K562 (cell line): ENCODE measurements around the gene VPS50. TPM values are rescaled to one million over a fixed set of nuclear protein-coding genes. Genes with fewer than 3 reads are reported as not detected.
A peak's percentile ranks its signal among the peaks of the same experiment; 100 is the strongest.

Experiments used
- ATAC-seq: fragments of 200-7000 bp; cut with Tn5 transposase; 3 replicates; pipeline ENCODE4 v1.9.1; 2020; ENCODE audit warnings: moderate library complexity
- BruUV-seq: library from RNA; stranded (reverse); fragments of 400-500 nt; replicated peaks from 2 replicates; lab custom pipeline; 2021; lab: Mats Ljungman, UMichigan
- CTCF ChIA-PET: fragments of 300-600 bp; formaldehyde crosslinking; extraction: SDS; loops from one replicate; lab custom pipeline; 2021; ENCODE audit warnings: low intra/inter-chr PET ratio; lab: Yijun Ruan, JAX
- POLR2A ChIA-PET: fragments of 300-600, 350-650 bp; sonication (Branson Sonifier 250); formaldehyde crosslinking; extraction: SDS; loops from one replicate; lab custom pipeline; 2021; ENCODE audit warnings: antibody characterized with exemption, inconsistent platforms; lab: Yijun Ruan, JAX
- DNase-seq, 4 experiments: peaks; one replicate each; pipeline versions ENCODE4 v3.0.0 to v3.0.0-alpha.2; 2011 to 2018; ENCODE audit warnings: low spot score in 3 of 4, mixed read lengths in 3 of 4; ENCODE audit errors: extremely low read depth in 1 of 4
- FAIRE-seq: peaks from 2 replicates; lab custom pipeline; 2011; peaks lifted over from hg19 to GRCh38; lab: Jason Lieb, UNC
- H2AFZ ChIP-seq: 2 replicates; pipeline ENCODE4 v1.6.0; 2011; ENCODE audit warnings: low read depth, low read length, control low read depth, inconsistent platforms
- H3K27ac ChIP-seq: fragments of 200-600 bp; 3 replicates; pipeline ENCODE4 v1.8.0; 2011; ENCODE audit warnings: low read depth, mild to moderate bottlenecking, control low read depth, inconsistent platforms, low read length, moderate library complexity, mixed read lengths; ENCODE audit errors: extremely low read depth
- H3K27me3 ChIP-seq, 2 experiments: fragments of 300-600 bp in 1 of 2; 2 replicates in 1 of 2; 3 replicates in 1 of 2; pipeline versions ENCODE4 v1.6.0 to v1.8.0; 2011; ENCODE audit warnings: inconsistent platforms in 2 of 2, low read length in 2 of 2, mild to moderate bottlenecking in 1 of 2, mixed read lengths in 1 of 2, moderate library complexity in 1 of 2; ENCODE audit not compliant: control insufficient read depth in 2 of 2, insufficient read depth in 2 of 2
- H3K36me3 ChIP-seq: fragments of 300-600 bp; 3 replicates; pipeline ENCODE4 v1.8.0; 2011; ENCODE audit warnings: mild to moderate bottlenecking, low read length, inconsistent platforms; ENCODE audit not compliant: control insufficient read depth, insufficient read depth
- H3K4me1 ChIP-seq, 2 experiments: fragments of 200-600 bp in 1 of 2; replicated peaks in 1 of 2; 2 replicates in 1 of 2; 3 replicates in 1 of 2; pipeline versions ENCODE4 v1.5.1 to v1.8.0; 2011; ENCODE audit warnings: inconsistent platforms in 2 of 2, low read length in 2 of 2, mild to moderate bottlenecking in 1 of 2, mixed read lengths in 1 of 2, moderate library complexity in 1 of 2; ENCODE audit not compliant: control insufficient read depth in 2 of 2, insufficient read depth in 2 of 2
- H3K4me2 ChIP-seq: 2 replicates; pipeline ENCODE4 v1.6.1; 2011; ENCODE audit warnings: low read length, control low read depth, inconsistent platforms, mixed read lengths; ENCODE audit not compliant: insufficient read depth
- H3K4me3 ChIP-seq: fragments of 200-600 bp; sonication (generic), shearing (Covaris generic); 2 replicates; pipeline ENCODE4 v1.5.1; 2016; ENCODE audit warnings: control low read depth, inconsistent platforms
- H3K79me2 ChIP-seq: fragments of 200-600 bp; 3 replicates; pipeline ENCODE4 v1.8.0; 2011; ENCODE audit warnings: low read length, inconsistent platforms; ENCODE audit not compliant: control insufficient read depth, insufficient read depth
- H3K9ac ChIP-seq, 2 experiments: 2 replicates each; pipeline versions ENCODE4 v1.6.0 to v1.6.1; 2011; ENCODE audit warnings: low read depth in 2 of 2, low read length in 2 of 2, control low read depth in 1 of 2, inconsistent platforms in 1 of 2, mild to moderate bottlenecking in 1 of 2, mixed read lengths in 1 of 2; ENCODE audit not compliant: insufficient read depth in 1 of 2
- H3K9me1 ChIP-seq: one replicate; pipeline ENCODE4 v1.6.0; 2011; ENCODE audit warnings: inconsistent platforms, mild to moderate bottlenecking, low read length, moderate library complexity; ENCODE audit not compliant: control insufficient read depth, insufficient read depth
- H3K9me3 ChIP-seq: replicated peaks from 2 replicates; pipeline ENCODE4 v1.5.1; 2011; ENCODE audit warnings: low read depth, low read length, inconsistent platforms; ENCODE audit not compliant: control insufficient read depth, insufficient read depth
- H4K20me1 ChIP-seq: replicated peaks from 2 replicates; pipeline ENCODE4 v1.6.1; 2011; ENCODE audit warnings: low read length, inconsistent platforms, mixed read lengths; ENCODE audit not compliant: control insufficient read depth, insufficient read depth
- CBX3 ChIP-seq, 2 experiments: IDR thresholded peaks; 1 replicate in 1 of 2; 2 replicates in 1 of 2; pipeline ENCODE4 v1.6.1; 2012; ENCODE audit warnings: inconsistent platforms in 2 of 2, low read length in 2 of 2, borderline replicate concordance in 1 of 2, control low read depth in 1 of 2
- CXXC5 ChIP-seq: fragments of 250-450 bp; sonication (Bioruptor Pico); IDR thresholded peaks from 2 replicates; pipeline ENCODE4 v1.8.0; 2022; ENCODE audit warnings: inconsistent platforms, mild to moderate bottlenecking, moderate library complexity
- ETV1 ChIP-seq: fragments of 450-650 bp; conservative IDR thresholded peaks from 2 replicates; pipeline ENCODE4 v1.6.1; 2016; ENCODE audit warnings: missing genetic modification characterization, control low read depth, low read depth, missing compliant biosample characterization
- FOXJ2 ChIP-seq: fragments of 200-800 bp; sonication (Bioruptor generic); IDR thresholded peaks from 2 replicates; pipeline ENCODE4 v1.6.1; 2016; ENCODE audit warnings: missing genetic modification characterization, missing compliant biosample characterization
- L3MBTL2 ChIP-seq: fragments of 450-650 bp; IDR thresholded peaks from 2 replicates; pipeline ENCODE4 v1.6.1; 2016; ENCODE audit warnings: mild to moderate bottlenecking, moderate library complexity
- MAFF ChIP-seq: IDR thresholded peaks from 2 replicates; pipeline ENCODE4 v1.6.1; 2012; ENCODE audit warnings: low read length, improper control_type of control experiment
- NRF1 ChIP-seq, 2 experiments: fragments of 450-650 bp; IDR thresholded peaks in 1 of 2; conservative IDR thresholded peaks in 1 of 2; 2 replicates each; pipeline ENCODE4 v1.6.1; 2014; ENCODE audit warnings: mild to moderate bottlenecking in 2 of 2
- POLR2H ChIP-seq: IDR thresholded peaks from 2 replicates; pipeline ENCODE4 v1.6.1; 2016; ENCODE audit warnings: missing genetic modification characterization, low read depth, mild to moderate bottlenecking, control low read depth, missing compliant biosample characterization, moderate library complexity
- SMARCE1 ChIP-seq: fragments of 450-650 bp; IDR thresholded peaks from 2 replicates; pipeline ENCODE4 v1.7.1; 2016; ENCODE audit warnings: mild to moderate bottlenecking
- TFAM ChIP-seq: fragments of 250-450 bp; sonication (Bioruptor Pico); conservative IDR thresholded peaks from 2 replicates; pipeline ENCODE4 v1.5.0; 2021; ENCODE audit warnings: mild to moderate bottlenecking, moderate library complexity
- U2AF1 ChIP-seq: fragments of 200-400 bp; formaldehyde crosslinking; optimal IDR thresholded peaks from 2 replicates; pipeline ENCODE3; 2017; ENCODE audit warnings: mild to moderate bottlenecking, low read depth, low read length, moderate library complexity
- ZKSCAN8 ChIP-seq: fragments of 200-800 bp; sonication (Bioruptor generic); IDR thresholded peaks from 2 replicates; pipeline ENCODE4 v1.6.1; 2016; ENCODE audit warnings: missing genetic modification characterization, missing compliant biosample characterization
- ZNF134 ChIP-seq: fragments of 250-450 bp; sonication (Bioruptor Pico); conservative IDR thresholded peaks from 2 replicates; pipeline ENCODE4 v1.4.0; 2020
- ZNF175 ChIP-seq: fragments of 200-800 bp; sonication (Bioruptor generic); IDR thresholded peaks from 2 replicates; pipeline ENCODE4 v1.6.1; 2016; ENCODE audit warnings: low read depth, mild to moderate bottlenecking, missing genetic modification characterization, missing compliant biosample characterization
- ZNF239 ChIP-seq: fragments of 250-450 bp; sonication (Bioruptor Pico); IDR thresholded peaks from 2 replicates; pipeline ENCODE4 v1.4.0; 2020; ENCODE audit warnings: mild to moderate bottlenecking
- WGBS: fragments of 100-300 bp; shearing (Covaris generic); methylation state at CpG from one replicate; pipeline ENCODE4 v1.1.6; 2016; ENCODE audit warnings: low coverage, mixed read lengths; ENCODE audit not compliant: insufficient coverage; ENCODE audit errors: missing lambda C conversion rate; 5-methylcytosine and 5-hydroxymethylcytosine counted together
- in situ Hi-C: fragments of 300-500 bp; cut with MboI; formaldehyde crosslinking; loops from 4 replicates; pipeline ENCODE4 v1.15.0; 2018; ENCODE audit warnings: inconsistent platforms, mixed read lengths
- intact Hi-C: fragments of 100-400 bp; cut with micrococcal nuclease; formaldehyde crosslinking; loops from 2 replicates; pipeline ENCODE4 v1.14.2; 2022
- polyA plus RNA-seq, 8 experiments: library from polyadenylated mRNA; depleted of rRNA in 4 of 8; stranded (reverse) in 5 of 8; unstranded in 3 of 8; fragments of >200 nt; fragmentation: Nextera tagmentation in 2 of 8; fragmentation: Illumina TruSeq in 1 of 8; extraction: Ambion mirVana in 2 of 8; extraction: Trizol in 1 of 8; gene quantifications; 2 replicates each; pipeline versions ENCODE4 v1.2.1 to v1.2.3, GENCODE V29; 2011 to 2014; ENCODE audit warnings: inconsistent platforms in 1 of 8, missing spikeins in 1 of 8
- total RNA-seq, 7 experiments: library from RNA; depleted of rRNA in 6 of 7; stranded (reverse); fragments of >200 nt in 6 of 7; fragmentation: Illumina TruSeq in 2 of 7; extraction: Trizol in 2 of 7; gene quantifications; 2 replicates each; pipeline versions ENCODE4 v1.2.1 to v1.2.3, GENCODE V29; 2011 to 2021; ENCODE audit warnings: low replicate concordance in 1 of 7
- TF ChIP-seq, protein P1 (sequence below): fragments of 200-800 bp; sonication (Bioruptor generic); IDR thresholded peaks from 2 replicates; pipeline ENCODE4 v1.6.1; 2016; ENCODE audit warnings: missing genetic modification characterization, missing compliant biosample characterization
- TF ChIP-seq, protein P2 (sequence below): fragments of 450-650 bp; formaldehyde crosslinking; IDR thresholded peaks from 2 replicates; pipeline ENCODE4 v1.4.0; 2022; ENCODE audit warnings: mild to moderate bottlenecking, moderate library complexity

Gene VPS50
- total and polyA plus RNA-seq, 9 of the 15 experiments (the other 6 are each of a cell fraction or from before 2014, with no cell fraction given): 10.5 to 29.4 (median 15.8) TPM

GRCh38 chr7:93402944-93403343, 170.8 kb downstream of the VPS50 start:
- H3K9me1 ChIP-seq: no peaks in the 10 kb centered on the region
- H3K27ac ChIP-seq: no peak overlapping the region
- 2% methylated on average over 5 of the region's 5 CpGs for WGBS
- H3K9ac ChIP-seq: no peak overlapping the region
- ChIA-PET CTCF (no interaction called here), POLR2A (no interaction called here)
- H3K4me1 ChIP-seq: 0 out of 5 replicates have a peak, but pooled peaks cover 0 to 2% of the 10 kb centered on the region in 2 experiments
- DNase-seq: no peak
- no peaks in the 10 kb centered on the region for H3K79me2 ChIP-seq
- in situ Hi-C loops: no loop called here
- ATAC-seq: peak; percentile 52
- H2AFZ ChIP-seq: no peak overlapping the region
- H3K27me3 ChIP-seq: no peaks in the 10 kb centered on the region
- no peaks in the 10 kb centered on the region for H3K9me3 ChIP-seq
- H4K20me1 ChIP-seq: no peaks in the 10 kb centered on the region
- peak; percentile 48 for FAIRE-seq
- intact Hi-C loops: no loop called here
- no TSS peak for BruUV-seq
- H3K4me3 ChIP-seq: no peak overlapping the region
- H3K4me2 ChIP-seq: no peak overlapping the region
- H3K36me3 ChIP-seq: no peaks in the 10 kb centered on the region
- TF ChIP-seq TFAM (CRISPR knock-in tag) (no peak), ZNF175 (CRISPR knock-in tag) (peak; percentile 49; the same call in 1 of the 2 replicates), ETV1 (tag) (0 out of 2 replicates have a peak, but pooled peaks have one; percentile 36), L3MBTL2 (0 out of 2 replicates have a peak, but pooled peaks have one; percentile 37), POLR2H (tag) (peak; percentile 31; the same call in 1 of the 2 replicates), ZNF239 (no peak), ZNF134 (CRISPR knock-in tag) (no peak), U2AF1 (no peak), FOXJ2 (no peak), CBX3 (IDR thresholded peaks at IDR 0.05; ENCODE audit: borderline replicate concordance in 1 of 2, low read length in 2 of 2) (no peak), MAFF (no peak), ZKSCAN8 (no peak), CXXC5 (no peak), NRF1 (conservative IDR thresholded peaks at IDR 0.05 in 1 of 2, IDR thresholded peaks at IDR 0.05 in 1 of 2) (no peak), SMARCE1 (no peak)
- TF ChIP-seq, protein P1, sequence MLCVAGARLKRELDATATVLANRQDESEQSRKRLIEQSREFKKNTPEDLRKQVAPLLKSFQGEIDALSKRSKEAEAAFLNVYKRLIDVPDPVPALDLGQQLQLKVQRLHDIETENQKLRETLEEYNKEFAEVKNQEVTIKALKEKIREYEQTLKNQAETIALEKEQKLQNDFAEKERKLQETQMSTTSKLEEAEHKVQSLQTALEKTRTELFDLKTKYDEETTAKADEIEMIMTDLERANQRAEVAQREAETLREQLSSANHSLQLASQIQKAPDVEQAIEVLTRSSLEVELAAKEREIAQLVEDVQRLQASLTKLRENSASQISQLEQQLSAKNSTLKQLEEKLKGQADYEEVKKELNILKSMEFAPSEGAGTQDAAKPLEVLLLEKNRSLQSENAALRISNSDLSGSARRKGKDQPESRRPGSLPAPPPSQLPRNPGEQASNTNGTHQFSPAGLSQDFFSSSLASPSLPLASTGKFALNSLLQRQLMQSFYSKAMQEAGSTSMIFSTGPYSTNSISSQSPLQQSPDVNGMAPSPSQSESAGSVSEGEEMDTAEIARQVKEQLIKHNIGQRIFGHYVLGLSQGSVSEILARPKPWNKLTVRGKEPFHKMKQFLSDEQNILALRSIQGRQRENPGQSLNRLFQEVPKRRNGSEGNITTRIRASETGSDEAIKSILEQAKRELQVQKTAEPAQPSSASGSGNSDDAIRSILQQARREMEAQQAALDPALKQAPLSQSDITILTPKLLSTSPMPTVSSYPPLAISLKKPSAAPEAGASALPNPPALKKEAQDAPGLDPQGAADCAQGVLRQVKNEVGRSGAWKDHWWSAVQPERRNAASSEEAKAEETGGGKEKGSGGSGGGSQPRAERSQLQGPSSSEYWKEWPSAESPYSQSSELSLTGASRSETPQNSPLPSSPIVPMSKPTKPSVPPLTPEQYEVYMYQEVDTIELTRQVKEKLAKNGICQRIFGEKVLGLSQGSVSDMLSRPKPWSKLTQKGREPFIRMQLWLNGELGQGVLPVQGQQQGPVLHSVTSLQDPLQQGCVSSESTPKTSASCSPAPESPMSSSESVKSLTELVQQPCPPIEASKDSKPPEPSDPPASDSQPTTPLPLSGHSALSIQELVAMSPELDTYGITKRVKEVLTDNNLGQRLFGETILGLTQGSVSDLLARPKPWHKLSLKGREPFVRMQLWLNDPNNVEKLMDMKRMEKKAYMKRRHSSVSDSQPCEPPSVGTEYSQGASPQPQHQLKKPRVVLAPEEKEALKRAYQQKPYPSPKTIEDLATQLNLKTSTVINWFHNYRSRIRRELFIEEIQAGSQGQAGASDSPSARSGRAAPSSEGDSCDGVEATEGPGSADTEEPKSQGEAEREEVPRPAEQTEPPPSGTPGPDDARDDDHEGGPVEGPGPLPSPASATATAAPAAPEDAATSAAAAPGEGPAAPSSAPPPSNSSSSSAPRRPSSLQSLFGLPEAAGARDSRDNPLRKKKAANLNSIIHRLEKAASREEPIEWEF (CRISPR knock-in tag): no peak
- TF ChIP-seq, protein P2, sequence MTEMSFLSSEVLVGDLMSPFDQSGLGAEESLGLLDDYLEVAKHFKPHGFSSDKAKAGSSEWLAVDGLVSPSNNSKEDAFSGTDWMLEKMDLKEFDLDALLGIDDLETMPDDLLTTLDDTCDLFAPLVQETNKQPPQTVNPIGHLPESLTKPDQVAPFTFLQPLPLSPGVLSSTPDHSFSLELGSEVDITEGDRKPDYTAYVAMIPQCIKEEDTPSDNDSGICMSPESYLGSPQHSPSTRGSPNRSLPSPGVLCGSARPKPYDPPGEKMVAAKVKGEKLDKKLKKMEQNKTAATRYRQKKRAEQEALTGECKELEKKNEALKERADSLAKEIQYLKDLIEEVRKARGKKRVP (CRISPR knock-in tag): peak; percentile 71; the same call in 1 of the 2 replicates
